K562 treated with DMSO at 1 percent for 4 hours (cell line): ENCODE data around the gene CEACAM3. TPM values are rescaled to one million over a fixed set of nuclear protein-coding genes. Genes with fewer than 3 reads are reported as not detected.

Experiments used
- total RNA-seq: library from RNA; unstranded; fragments of 300-600 nt; gene quantifications from 2 replicates; pipeline ENCODE4 v1.2.3, GENCODE V29; 2022; ENCODE audit not compliant: insufficient read depth

CEACAM3 gene
- total RNA-seq: not detected in 2 replicates

GRCh38 chr19:41796362-41796761 lies at the start of gene CEACAM3:
Gene CEACAM3 (plus strand): TSS chr19:41796587. CDS start chr19:41796678, 91 bp downstream.

GRCh38 chr19:41755328-41755913 lies 41.0 kb upstream of the CEACAM3 start, which contains the start of gene CEACAM6:
Gene CEACAM6 (plus strand): TSS chr19:41755530. CDS start chr19:41755639, 109 bp downstream.

GRCh38 chr19:41844601-41845000 lies 48.2 kb downstream of the CEACAM3 start, which contains the start of gene LYPD4:
Gene LYPD4 (minus strand): TSS chr19:41844683. CDS start chr19:41839285, 5,398 bp downstream.

GRCh38 chr19:41845001-41845050 lies 48.4 kb downstream of the CEACAM3 start, which contains the start of gene DMRTC2:
Gene DMRTC2 (plus strand): TSS chr19:41845042. CDS start chr19:41847429, 2,387 bp downstream.

GRCh38 chr19:41859618-41860418 lies 63.4 kb downstream of the CEACAM3 start, which contains the start of gene RPS19:
Gene RPS19 (plus strand): TSS chr19:41860255. CDS start chr19:41860775, 520 bp downstream.

Other genes with a start within 250 kb of the CEACAM3 start
- 0.75 and 4.0 TPM in 2 replicates for gene CEACAM21, start 220.4 kb upstream of the CEACAM3 start, total RNA-seq
- not detected in 2 replicates for gene CEACAM4, start 169.5 kb upstream of the CEACAM3 start, total RNA-seq
- not detected in 2 replicates for gene CEACAM7, start 108.3 kb upstream of the CEACAM3 start, total RNA-seq
- gene CEACAM5, start 88.0 kb upstream of the CEACAM3 start, total RNA-seq: not detected in 2 replicates
- gene CEACAM6, start 41.1 kb upstream of the CEACAM3 start, total RNA-seq: not detected in 2 replicates
- gene LYPD4, start 48.1 kb downstream of the CEACAM3 start, total RNA-seq: not detected in 2 replicates
- not detected in 2 replicates for gene DMRTC2, start 48.5 kb downstream of the CEACAM3 start, total RNA-seq
- 3,874 and 4,098 TPM in 2 replicates for gene RPS19, start 63.7 kb downstream of the CEACAM3 start, total RNA-seq
- gene CD79A, start 80.7 kb downstream of the CEACAM3 start, total RNA-seq: not detected in 2 replicates
- gene ARHGEF1, start 86.6 kb downstream of the CEACAM3 start, total RNA-seq: 86.5 and 102 TPM in 2 replicates
- gene ERFL, start 131.9 kb downstream of the CEACAM3 start, total RNA-seq: 0.83 and 0.90 TPM in 2 replicates
- 165 and 170 TPM in 2 replicates for gene RABAC1, start 162.7 kb downstream of the CEACAM3 start, total RNA-seq
- gene ATP1A3, start 197.6 kb downstream of the CEACAM3 start, total RNA-seq: 0.46 and 1.0 TPM in 2 replicates